CD4-positive, alpha-beta T cell treated with Interleukin-15 for 4 hours (primary cell): Measurements from ENCODE around the gene COL6A2.
"Not testable (repeated sequence)": the region's sequence is repeated elsewhere in the genome, so short reads cannot be mapped to it uniquely, and the experiment has no call there.

Experiments
- DNase-seq: peaks from one replicate; pipeline ENCODE4 v3.0.0-alpha.2; 2020; ENCODE audit warnings: low spot score

COL6A2 gene

DNA sequence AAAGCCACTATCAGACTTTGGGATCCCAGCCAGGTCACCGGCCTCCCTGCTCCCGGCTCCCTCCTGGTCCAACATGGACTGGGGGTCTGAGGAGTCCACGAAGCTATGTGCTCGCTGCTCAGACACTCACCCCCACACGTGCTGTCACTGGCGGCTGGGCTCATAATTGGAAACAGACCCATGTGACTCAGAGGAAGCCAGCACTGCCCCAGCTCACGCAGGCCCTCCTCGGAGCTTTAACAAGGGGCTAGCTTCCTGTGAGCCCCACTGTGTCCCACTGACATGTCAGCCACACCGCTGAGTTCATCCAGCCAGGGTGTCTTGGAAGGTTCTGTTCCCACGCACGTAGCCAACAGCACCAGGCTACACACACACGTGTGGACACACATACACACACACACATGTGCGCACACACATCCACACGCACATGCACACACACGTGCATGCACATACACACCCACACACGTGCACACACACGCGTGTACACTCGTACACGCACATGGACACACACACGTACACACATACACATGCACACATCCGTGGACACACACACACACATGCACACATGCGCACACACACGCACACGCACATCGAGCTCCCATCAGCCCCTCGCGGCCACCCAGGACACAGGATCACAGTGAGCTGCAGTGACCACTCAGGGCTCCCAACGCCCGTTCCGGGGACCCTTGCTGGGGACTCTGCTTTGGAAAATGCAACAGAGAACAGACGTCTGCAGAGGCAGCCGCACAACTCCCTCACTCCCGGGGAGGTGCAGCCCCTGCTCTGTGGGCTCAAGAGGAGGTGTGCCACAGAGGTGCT is 18.4 kb upstream of the COL6A2 start:
- DNase-seq, result no peak

DNA sequence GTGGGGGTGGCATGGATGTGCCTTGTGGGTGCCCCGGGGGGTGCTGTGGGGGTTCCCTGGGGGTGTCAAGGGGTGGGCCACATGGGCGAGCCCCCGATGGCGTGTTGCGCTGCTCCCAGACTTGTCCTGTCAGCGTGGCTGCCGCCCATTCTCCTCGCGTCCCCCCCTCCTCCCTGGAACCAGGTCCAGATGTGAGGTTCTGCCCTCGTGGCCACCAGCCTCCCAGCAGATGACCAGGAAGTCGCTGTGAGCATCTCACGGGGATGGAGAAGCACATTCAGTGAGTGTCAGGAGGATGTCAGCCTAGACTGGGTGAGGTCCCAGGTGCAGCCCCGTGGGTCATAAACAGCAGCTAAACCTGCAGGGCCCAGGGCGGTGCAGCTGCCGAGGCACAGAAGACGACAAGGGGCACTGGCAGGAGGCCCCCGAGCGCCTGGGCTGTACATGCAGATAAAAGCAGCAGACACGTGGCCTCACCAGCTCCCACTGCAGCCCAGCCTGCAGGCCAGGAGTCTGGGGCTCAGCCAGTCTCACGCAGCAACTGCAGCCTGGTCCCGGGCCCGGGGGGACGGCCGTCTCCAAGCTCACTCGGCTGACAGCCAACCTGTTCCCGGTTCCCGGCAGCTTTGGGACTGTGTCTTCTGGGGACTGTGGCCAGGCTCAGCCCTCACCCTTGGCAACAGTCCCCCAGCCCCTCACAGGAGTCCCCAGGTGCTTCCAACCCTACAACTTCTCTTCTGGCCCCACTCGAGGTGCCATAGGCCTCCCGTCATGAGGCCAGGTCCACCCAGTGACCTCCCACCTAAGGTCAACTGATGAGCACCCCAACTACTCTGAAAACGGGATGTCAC is 17.5 kb upstream of the COL6A2 start:
- DNase-seq, result no peak

DNA sequence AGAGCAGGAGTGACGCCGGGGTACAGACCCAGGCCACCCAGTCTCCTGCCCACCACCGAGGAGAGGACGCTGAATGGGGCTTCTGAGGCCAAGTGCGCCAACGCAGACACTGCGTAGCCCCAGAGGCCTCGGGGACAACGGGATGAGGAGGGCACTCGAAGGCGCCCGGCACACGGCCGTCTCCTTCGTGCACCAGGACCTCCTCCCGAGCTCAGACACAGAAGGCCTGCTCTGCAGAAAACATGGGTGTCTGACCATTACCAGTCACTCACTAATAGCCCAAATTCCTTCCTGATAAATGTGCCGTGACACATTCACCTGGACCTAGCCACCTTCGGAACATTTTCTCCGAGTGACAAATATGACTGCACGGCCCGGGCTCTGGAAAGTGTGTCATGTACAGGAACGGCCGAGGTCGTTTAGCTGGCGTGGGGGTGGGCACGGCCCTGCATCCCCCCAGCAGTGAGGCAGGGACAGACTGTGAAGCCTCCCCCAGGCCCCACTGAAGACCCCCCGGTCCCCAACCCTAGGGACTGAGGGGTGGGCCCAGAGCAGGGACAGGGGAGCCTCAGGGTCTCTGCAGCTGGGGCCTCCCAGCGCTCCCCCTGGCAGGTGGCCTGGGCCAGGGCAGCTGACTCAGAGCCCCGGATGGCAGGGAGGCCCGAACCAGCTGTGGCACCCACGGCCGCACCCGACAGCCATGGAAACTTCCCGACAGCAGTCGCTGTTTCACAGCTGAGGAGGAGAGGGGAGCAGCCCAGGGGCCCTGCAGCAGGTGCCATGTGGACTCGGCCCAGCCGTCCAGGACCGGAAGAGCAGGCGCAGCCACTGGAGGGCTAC is 16.7 kb upstream of the COL6A2 start:
- DNase-seq, result no peak

DNA sequence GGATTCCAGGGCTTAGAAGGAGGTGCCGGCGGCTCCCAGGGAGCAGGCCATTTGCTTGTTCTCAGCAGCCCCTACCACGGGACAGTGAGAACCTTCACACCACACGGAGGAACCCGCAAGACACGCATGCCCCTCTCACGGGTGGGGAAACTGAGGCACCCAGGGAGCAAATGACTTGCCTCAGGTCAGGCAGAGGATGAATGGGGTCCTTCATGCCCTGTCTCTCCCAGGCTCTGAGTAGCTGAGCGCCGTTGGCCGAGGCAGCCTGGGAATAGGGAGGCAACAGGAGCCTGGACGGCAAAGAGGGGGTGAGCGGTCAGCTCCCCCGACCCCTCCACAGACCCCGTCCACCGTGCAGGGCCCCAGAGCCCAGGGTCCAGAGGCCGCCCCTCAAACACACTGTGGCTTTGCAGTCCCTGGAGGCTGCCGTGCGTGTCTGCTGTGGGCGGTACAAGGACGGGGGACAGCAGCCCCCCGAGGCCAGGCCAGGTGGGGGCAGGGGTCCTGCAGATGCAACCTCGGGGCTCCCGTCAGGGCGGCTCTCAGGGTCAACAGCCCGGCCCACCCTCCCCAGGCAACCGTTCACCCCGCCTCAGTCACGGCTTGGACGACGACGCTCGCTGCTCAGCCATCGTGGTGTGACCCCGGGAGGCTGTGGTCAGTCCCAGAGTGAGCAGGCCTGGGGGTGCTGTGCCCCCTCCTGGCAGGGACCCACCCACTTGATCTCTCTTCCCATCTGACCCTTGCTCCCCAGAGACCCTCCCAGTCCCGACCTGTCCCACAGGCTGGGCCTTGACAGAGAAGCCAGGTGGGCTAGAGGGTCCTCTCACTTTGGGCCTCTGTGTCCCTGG is 15.8 kb upstream of the COL6A2 start:
- no peak for DNase-seq

DNA sequence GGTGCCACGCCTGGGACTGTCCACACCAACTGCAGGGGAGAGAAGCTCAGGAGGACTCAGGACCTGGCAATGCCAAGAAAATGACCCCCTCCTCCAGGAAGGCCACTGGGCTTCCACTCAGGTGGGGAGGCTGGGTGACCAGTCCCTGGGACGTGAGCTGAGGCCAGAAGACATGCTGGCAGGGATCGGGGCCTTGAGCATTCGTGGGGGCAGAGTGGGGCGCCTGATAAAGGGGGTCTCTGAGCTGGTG is 15.3 kb upstream of the COL6A2 start:
- DNase-seq, result no peak

DNA sequence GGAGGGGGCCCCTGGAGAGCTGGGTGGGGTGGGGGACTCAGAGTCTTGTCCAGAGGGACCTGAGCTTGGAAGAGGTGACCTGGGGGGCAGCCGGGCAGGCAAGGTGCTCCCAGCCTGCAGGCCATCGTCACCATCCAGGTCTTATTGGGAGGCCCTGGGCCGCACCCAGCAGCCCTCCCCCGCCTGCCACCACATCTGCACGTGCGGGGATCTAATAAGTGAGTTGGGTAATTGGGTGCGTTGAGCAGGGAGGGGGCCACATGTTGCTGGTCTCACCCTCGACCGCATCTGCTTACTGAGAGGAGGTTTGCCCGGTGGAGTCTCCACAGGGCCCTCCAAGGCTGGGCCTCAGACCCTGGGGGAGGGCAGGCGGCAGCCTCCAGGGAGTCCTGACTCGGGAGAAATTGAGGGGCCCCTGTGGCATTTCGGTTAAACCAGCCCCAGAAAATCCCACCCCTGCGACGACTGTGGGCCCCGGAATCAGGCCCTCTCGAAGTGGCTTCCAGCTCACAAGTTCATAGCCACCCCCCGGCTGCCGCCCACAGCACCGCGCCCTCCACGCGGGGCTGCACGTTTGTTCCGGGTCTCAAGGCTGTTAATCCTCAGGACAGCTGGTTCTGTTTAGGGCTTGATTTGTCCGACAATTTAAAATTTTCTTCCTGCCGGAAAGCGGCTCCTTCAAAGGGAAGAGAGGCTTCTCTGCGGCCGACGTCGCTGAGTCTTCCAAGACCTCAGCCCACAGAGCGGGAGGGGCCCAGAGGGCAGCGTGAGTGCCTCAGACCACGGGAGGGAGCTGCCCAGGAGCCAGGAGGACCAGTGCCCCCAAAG is 14.7 kb upstream of the COL6A2 start:
- DNase-seq, result no peak

DNA sequence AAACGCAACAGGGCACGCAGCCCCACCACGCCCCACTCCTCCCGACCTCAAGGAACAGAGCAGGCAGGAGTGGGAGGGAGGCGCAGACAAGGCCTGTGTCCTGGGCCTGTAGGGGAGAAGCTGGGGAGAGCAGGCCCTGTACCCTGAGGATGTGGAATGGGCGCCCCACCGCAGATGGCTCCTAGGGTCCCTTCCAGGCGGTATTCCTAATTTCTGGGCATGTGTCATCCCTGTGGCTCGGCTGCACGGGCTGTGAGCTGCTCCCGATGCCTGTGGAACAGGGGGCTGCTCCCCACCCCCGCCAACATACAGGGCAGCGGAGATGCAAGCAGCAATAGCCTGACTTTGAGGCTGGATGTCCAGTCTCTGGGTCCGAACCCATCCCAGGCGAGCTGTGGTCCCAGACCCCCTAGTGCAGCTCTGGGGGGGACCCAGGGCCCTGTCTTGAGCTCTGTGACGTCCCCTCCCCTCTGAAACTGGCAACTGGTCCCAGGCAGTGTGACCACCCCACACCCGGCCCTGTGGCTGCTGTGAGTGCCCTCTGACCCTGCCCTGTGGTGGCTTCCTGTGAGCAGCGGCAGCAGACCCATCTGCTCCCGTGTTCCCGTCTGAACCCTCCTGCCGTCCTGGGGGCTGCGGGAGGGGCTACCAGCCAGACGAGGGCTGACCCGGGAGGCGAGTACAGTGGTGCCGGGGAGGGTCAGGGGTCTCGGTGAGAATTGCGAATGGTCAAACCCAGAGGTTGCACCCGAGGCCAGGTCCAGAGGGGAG is 13.9 kb upstream of the COL6A2 start:
- DNase-seq, result no peak

DNA sequence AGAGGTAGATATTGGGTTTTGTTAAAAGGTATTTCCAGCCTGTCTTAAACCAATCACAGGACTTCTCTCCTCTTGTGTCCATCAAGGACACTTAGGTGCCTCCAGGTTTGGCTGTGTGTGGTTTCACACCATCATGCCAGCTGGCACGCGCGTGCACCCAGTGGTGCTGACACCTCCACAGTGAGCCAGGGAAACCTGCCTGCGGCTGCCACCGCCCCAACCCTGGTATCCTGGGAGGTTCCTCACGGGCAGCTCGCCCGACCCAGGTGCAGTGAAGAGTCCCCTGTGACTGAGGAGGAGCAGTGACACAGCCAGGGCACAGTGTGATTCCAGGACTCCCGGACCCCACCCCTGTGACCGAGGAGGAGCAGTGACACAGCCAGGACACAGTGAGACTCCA is 13.2 kb upstream of the COL6A2 start:
- DNase-seq, result no peak

DNA sequence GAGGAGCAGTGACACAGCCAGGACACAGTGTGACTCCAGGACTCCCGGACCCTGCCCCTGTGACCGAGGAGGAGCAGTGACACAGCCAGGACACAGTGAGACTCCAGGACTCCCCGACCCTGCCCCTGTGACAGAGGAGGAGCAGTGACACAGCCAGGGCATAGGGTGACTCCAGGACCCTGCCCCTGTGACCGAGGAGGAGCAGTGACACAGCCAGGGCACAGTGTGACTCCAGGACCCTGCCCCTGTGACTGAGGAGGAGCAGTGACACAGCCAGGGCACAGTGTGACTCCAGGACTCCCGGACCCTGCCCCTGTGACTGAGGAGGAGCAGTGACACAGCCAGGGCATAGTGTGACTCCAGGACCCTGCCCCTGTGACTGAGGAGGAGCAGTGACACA is 12.7 kb upstream of the COL6A2 start:
- not testable (repeated sequence) for DNase-seq

DNA sequence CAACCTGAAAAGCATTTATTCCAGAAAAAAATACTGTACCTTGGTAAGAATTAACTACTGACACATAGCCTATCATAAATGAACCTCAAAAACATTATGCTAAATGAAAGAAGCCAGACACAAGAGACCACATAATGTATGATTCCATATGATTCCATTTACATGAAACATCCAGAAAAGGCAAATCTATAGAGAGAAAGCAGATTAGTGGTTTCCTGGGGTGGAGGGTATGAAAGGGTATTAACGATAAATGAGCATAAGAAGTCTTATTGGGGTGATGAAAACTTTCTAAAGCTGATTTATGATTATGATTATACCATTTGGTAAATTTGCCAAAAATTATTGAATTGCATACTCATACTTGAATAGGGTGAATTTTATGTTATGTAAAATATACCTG is 10.3 kb upstream of the COL6A2 start:
- no peak for DNase-seq

DNA sequence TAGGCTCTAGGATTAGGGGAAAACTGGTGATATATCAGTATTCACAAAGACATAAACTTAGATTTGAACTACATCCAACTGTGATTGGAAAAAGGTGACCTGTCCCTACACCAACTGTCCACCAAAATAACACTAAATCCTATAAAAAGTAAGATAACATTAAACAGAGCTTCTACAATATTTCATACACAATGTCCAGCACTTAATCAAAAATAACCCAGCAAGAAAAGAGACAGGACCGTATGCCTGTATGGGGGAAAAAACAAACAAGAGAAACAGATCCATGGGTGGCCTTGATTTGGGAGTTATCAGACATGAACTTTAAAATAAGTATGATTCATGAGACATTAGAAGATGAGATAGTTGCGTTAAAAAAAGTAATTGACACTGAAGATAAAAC is 9.7 kb upstream of the COL6A2 start:
- no peak for DNase-seq

DNA sequence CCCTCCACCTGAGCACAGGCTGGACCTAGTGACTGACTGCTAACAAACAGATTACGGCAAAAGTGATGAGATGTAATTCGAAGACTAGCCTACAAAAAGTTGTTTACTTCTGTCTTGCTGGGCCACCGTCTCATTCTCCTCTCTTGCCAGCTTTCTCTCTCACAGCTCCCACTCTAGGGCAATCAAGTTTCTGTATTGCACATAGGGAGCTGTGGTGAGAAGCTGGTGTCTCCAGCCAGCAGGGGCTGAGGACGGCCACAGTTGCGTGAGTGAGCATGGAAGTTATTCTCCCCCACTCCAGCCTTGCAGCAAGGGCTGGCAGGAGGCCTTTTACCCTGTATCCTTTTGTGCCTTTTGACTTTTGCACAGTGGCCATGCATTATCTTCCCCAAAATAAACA is 8.6 kb upstream of the COL6A2 start:
- DNase-seq, result no peak

DNA sequence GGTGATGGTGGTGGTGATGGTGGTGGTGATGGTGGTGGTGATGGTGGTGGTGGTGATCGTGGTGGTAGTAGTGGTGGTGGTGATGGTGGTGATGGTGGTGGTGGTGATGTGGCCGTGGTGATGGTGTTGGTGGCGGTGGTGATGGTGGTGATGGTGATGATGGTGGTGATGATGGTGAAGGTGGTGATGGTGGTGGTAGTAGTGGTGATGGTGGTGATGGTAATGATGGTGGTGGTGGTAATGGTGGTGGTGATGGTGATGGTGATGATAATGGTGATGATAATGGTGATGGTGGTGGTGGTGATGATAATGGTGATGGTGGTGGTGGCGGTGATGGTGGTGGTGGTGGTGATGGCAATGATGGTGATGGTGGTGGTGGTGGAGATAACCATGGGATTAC is 6.8 kb upstream of the COL6A2 start:
- no peak for DNase-seq

DNA sequence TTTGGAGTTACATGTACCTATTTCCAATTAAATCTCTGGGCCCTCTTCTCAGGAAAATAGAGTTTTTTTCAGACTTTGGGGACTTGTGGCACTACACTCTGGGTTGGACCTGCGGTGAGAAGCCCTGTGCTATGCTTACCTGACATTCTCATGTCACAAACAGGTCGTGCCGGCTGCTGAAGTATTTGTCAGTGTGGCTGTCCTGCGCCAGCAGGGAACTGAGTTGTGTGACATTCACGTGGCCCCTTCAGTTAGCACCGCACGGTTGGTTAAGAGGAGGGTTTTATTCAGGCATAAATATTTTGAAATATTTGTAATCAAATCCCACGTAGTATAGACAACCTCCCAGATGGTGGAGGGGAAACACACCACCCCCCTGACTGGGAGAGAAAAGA is 6.3 kb upstream of the COL6A2 start:
- DNase-seq, result no peak

DNA sequence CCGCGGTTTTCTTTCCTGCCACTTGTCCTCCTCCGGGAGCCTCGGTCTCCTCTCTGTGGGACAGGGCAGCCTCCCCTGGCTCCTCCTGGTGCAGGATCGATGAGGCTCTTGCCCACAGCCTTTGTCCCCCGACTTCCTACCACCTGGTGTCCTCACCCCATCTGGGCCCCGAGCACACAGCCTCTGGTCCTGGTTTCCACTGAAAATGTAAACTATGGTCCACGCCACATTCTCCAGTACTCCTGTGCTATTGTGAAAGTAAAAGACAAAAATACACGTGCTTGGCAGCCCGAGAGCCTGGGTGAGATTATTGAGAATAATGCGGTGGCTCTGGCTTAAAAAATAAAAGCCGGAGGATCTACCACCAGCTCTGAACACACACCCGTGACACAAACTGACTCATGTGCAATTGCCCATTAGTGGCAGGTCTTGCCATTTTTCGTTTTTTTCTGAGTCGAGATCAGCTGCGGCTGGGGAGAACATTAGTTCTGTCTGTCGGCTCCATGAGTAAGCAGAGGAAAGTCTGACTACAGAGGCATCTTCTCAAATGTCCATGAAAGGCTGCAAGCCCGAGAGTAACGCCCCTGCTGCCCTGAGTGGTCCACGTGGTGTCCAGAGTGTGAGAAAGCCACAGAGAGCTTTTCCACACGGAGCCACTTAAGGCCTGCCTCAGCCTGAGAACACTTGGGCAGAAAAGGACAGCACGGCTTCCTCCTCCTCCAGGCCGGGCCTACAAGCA is 5.7 kb upstream of the COL6A2 start:
- DNase-seq, result no peak

DNA sequence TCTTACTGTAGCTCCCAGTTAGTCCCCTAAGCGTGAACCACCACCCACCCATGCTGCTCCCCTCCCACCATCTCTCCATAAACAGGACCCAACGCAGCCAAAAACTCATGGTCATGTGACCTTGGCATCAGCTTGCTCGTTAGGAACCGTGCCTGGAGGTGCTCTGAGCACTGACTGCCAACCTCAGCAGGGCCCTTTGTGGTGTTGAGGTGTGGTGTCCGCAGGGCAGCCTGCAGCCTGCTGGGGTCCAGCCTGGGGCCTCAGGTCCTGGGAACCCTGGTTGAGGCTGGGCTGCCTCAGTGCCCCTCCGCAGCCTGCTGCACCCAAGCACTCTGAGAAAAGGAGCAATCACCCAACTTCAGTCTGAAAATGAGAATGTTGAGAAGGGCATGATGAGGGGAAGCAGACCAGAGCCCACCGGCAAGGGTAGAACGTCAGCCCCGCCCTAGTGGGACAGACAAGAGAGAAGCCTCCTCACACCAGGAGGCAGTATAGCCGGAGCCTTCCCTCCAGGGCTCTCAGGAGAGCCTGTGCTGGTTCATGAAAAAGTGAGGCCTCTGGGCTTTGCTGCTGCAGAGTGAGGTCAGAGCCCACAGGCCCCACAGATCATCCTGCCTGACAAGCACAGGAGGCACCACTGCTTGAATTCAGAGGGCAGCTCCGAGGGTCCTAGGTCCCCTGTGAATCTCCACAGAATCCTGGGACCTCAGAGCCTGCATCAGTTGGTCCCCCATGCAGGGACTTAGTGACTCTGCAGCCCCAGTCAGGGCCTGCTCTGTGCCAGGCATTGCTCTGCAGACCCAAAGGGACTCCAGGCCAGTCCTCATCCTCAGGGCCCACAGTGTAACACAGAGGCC is 4.9 kb upstream of the COL6A2 start:
- DNase-seq, result no peak

DNA sequence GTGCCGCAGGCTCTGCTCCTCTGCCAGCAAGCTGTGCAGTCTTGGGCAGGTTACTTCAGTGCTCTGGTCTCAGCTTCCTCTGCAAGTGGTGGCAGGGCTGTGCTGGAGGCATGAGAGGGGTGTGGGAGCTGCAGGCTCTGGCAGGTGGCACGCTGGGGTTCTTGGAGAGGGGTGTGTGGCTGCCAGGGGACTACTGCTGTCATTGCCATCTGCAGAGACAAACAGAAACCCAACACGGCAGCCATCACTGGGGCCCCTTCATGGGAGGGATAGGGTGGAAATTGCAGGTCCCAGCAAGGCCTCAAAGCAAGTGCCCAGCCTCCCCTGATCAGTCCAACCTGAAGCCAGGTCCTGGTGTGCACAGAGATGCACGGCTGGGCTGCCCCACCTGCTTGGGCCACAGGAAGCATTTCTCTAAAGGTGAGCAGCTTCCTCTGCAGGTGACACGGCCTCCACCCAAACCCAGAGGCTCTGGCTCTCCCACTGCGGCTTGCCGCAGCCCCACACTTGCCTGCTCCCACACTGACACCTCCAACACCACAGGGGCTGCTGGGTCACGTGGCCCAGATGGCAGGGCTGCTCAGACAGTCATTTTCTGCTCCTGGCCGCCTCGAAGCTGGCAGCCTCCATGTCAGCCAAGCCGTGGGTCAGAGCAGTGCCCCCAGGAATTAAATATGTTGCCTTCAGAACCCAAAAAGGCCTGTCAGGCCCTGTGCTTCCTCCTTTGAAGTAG is 4.1 kb upstream of the COL6A2 start:
- DNase-seq, result peak; percentile 18
